T-helper 1 cell treated with Interleukin-12 subunit alpha and Interleukin-12 subunit beta and Interleukin-4 antibody, amounts not matched to agents 30 μg/mL and 1 μg/mL, for 36 hours (primary cell): ENCODE measurements around the gene DAAM2.

Source experiments
- H3K27ac Mint-ChIP-seq: one replicate; pipeline ENCODE4 v1.8.0; 2021; ENCODE audit warnings: mild to moderate bottlenecking, mixed read lengths
- H3K27me3 Mint-ChIP-seq: one replicate; pipeline ENCODE4 v1.8.0; 2021; ENCODE audit warnings: low read depth, mixed read lengths
- H3K36me3 Mint-ChIP-seq: one replicate; pipeline ENCODE4 v1.8.0; 2021; ENCODE audit warnings: low read depth, mixed read lengths
- H3K4me1 Mint-ChIP-seq: one replicate; pipeline ENCODE4 v1.8.0; 2021; ENCODE audit warnings: low read depth, mixed read lengths
- H3K4me3 Mint-ChIP-seq: one replicate; pipeline ENCODE4 v1.8.0; 2021; ENCODE audit warnings: mild to moderate bottlenecking, moderate library complexity, mixed read lengths
- H3K9me3 Mint-ChIP-seq: one replicate; pipeline ENCODE4 v1.8.0; 2021; ENCODE audit warnings: mixed read lengths

The DAAM2 gene

DNA sequence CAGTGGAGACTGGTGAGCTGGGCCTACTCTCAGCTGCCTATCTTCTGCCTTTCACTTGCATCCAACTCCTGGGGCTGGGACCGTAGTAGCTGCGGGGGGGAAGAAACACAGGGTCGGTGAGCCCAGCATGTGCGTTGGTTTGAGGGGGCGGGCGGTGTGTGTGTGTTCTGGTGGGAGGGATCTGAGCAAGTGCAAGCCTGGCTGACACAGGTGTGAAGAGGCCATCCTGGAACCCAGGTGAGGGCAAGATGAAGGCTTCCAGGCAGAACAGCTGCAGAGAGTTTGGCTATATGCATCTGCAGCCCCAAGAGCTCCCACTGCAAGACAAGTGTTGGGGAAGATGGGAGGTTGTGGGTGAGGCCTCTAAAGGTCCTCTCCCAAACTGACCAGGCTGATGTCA, 111.5 kb downstream of the DAAM2 start:
- no peaks in the 10 kb centered on the region for H3K27me3 Mint-ChIP-seq

DNA sequence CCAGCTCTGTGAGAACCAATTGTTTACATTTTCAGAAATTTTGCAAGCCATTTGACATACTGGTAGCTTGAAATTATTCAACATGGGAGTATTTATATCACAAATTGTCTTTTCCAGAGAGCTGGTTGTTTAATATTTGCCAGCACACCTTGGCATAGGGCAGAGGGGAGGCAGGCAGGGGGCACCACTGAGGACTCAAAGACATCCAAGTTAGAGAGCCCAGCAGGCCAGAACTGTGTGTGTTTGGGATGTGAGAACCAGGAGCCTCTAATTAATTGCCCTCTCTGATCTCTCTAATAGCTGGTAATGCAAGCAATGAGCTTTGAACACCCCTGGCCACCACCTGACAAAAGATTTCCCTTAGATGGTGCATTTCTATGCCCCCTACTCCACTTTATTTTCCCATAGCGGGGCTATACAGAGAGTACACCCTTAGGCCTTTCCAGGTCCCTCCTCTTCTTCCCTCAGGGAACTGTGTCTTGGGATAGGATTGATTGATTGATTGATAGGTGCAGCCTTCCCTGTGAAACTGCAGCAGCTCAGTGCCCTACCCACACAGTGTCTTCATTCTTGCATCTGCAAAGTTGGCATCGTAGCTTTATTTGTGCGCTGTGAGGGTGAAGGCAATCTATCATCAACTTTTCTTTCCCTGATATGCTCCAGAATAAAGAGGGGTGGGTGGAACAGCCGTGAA, 112.9 kb downstream of the DAAM2 start:
- Mint-ChIP-seq H3K27ac (no peak overlapping the region), H3K4me1 (no peaks in the 10 kb centered on the region), H3K9me3 (no peaks in the 10 kb centered on the region), H3K27me3 (no peaks in the 10 kb centered on the region), H3K4me3 (no peak overlapping the region), H3K36me3 (no peaks in the 10 kb centered on the region)

More for the DNA sequence above, 111.5 kb downstream of the DAAM2 start:
- no peaks in the 10 kb centered on the region for H3K36me3 Mint-ChIP-seq
- no peaks in the 10 kb centered on the region for H3K4me1 Mint-ChIP-seq
- no peak overlapping the region for H3K27ac Mint-ChIP-seq
- H3K9me3 Mint-ChIP-seq = no peaks in the 10 kb centered on the region
- H3K4me3 Mint-ChIP-seq = no peak overlapping the region

DNA sequence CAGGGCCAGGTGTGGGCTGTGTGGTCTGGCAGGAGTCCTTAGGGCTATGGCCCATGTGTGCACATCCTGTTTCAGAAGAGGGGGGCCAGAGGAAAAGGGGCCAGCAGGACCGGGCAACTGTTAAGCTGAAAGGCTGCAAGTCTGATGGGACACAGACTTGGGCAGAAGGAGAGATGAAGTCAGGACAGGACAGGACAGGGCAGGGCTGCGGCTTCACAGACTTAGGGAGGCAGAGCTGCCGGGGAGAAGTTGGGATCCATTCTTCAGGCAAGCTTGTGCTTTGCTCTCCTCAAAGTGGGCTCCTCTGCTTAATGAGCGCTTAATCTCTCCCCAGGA, 113.4 kb downstream of the DAAM2 start:
- no peak overlapping the region for H3K4me3 Mint-ChIP-seq
- no peak overlapping the region for H3K27ac Mint-ChIP-seq
- no peaks in the 10 kb centered on the region for H3K36me3 Mint-ChIP-seq
- H3K4me1 Mint-ChIP-seq = no peaks in the 10 kb centered on the region
- H3K9me3 Mint-ChIP-seq = no peaks in the 10 kb centered on the region
- H3K27me3 Mint-ChIP-seq = no peaks in the 10 kb centered on the region

DNA sequence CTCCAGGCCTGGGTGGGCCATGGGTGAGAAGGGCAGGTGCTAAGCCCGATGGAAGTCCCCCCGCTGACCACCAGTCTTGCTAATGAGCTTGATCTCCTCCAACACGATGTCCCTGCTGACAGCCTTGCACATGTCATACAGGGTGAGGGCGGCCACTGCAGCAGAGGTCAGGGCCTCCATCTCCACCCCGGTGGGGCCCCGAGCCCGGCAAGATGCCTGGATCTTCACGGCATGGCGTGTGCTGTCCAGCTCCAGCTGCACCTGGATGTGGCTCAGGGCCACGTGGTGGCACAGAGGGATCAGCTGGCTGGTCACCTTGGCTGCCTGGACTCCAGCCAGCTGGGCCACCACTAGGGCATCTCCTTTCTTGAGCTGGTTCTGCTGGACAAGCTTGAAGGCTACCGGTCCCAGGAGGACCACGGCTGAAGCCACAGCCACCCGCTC, 114.2 kb downstream of the DAAM2 start:
- Mint-ChIP-seq H3K4me1 (no peaks in the 10 kb centered on the region), H3K36me3 (no peaks in the 10 kb centered on the region), H3K27me3 (no peaks in the 10 kb centered on the region), H3K9me3 (no peaks in the 10 kb centered on the region), H3K27ac (no peak overlapping the region), H3K4me3 (no peak overlapping the region)

DNA sequence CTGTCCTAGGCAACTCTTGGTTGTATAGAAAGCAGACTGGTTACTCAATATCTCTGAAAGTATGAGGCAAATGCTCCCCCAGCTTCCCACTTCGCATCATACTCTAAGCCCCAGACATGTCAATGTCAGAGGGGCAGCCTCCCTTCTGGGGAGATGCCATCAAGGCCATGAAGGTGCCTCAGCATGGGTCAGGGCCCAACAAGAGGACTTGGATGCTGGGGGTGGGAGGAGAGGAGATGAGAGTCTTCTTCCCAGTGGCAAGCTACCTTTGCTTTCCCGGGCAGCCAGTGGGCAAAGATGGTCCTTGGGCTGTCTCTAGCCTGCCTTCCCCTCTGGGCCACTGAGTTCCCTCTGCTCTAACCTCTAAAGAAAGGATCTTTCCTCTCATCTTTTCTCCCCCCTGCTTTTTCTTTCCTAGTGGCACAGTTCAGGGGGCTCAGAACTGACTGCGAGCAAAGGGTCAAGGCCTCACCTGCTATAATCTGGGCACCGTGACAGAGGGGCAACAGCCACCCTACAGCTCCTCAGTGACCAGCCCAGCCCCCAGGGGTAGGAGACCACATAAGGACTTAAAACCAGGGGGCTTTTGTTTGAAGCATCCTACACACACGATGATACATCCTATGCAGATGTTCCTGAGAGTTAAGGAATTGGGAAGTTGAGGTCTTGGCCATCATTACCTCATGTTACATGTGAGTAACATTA, 115.8 kb downstream of the DAAM2 start:
- no peaks in the 10 kb centered on the region for H3K36me3 Mint-ChIP-seq
- no peaks in the 10 kb centered on the region for H3K4me1 Mint-ChIP-seq
- H3K27ac Mint-ChIP-seq = no peak overlapping the region
- H3K4me3 Mint-ChIP-seq = no peak overlapping the region
- H3K27me3 Mint-ChIP-seq = no peaks in the 10 kb centered on the region
- H3K9me3 Mint-ChIP-seq = no peaks in the 10 kb centered on the region

DNA sequence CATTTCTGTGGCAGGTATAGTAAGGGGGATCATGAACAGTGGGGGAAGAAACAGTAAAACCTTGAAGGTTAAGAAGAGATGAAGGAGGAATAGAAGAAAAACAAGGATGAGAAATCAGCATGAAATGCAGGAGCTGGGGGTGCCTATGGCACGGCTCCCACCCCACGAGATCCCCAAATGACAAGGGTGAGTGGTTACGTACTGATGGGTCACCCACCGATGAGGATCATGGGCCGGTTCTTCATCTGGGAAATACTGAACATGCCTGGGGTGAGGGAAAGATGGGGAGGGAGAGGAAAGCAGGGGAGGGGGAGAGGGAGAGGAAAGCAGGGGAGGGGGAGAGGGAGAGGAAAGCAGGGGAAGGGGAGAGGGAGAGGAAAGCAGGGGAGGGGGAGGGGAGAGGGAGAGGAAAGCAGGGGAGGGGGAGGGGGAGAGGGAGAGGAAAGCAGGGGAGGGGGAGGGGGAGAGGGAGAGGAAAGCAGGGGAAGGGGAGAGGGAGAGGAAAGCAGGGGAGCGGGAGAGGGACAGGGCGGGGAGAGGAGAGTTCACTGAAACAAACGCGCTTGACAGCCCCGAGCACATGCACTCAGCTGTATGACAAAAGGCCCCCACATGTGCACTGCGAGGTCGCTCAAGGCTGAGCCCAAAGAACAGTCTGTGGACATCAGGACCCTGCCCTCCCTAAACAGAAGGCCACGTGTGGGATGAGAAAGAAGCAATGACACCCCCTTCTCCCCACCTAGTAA, 116.8 kb downstream of the DAAM2 start:
- Mint-ChIP-seq H3K4me1 (no peaks in the 10 kb centered on the region), H3K36me3 (no peaks in the 10 kb centered on the region), H3K4me3 (no peak overlapping the region), H3K9me3 (no peaks in the 10 kb centered on the region), H3K27me3 (no peaks in the 10 kb centered on the region), H3K27ac (no peak overlapping the region)

DNA sequence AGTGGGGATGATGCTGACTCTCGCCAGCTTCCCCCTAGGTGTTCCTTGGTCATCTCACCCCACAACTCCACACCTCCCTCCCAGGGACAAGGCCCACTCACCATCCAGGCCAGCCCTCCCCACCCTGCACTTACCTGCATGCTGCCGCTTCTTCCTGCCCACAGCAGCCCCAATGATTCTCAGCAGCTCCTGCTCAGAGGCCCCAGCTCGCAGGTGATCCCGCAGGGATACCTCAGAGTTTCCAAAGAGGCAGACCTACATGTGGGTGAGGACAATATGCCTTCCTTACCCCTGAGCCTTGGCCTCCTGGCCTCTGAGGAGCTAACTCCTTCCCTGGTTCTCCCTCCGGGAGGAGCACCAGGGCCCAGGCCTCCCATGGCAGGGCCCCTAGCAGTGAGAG, 117.5 kb downstream of the DAAM2 start:
- Mint-ChIP-seq H3K4me3 (no peak overlapping the region), H3K27me3 (no peaks in the 10 kb centered on the region), H3K36me3 (no peaks in the 10 kb centered on the region), H3K4me1 (no peaks in the 10 kb centered on the region), H3K9me3 (no peaks in the 10 kb centered on the region), H3K27ac (no peak overlapping the region)

DNA sequence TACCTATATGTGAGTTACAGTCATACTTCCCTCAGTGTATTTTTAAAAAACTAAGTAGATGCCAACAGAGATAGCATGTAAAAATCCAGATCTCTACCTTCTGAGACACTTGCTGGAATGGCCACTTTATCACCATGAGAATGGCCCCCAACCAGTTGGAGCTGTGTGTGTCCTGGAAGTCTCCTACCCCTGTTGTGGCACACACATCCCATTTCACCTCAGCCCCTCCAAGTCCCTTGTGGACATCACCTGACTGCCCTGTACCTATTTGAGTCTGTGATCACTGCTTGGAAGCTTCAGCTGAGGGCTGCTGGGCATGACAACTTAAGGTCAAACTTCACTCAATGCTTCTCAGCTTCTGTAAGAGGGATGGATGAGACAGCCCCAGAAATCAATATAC, 118.0 kb downstream of the DAAM2 start:
- H3K27ac Mint-ChIP-seq = no peak overlapping the region
- no peaks in the 10 kb centered on the region for H3K36me3 Mint-ChIP-seq
- H3K27me3 Mint-ChIP-seq = no peaks in the 10 kb centered on the region
- H3K4me3 Mint-ChIP-seq = no peak overlapping the region
- H3K9me3 Mint-ChIP-seq = no peaks in the 10 kb centered on the region
- no peaks in the 10 kb centered on the region for H3K4me1 Mint-ChIP-seq

DNA sequence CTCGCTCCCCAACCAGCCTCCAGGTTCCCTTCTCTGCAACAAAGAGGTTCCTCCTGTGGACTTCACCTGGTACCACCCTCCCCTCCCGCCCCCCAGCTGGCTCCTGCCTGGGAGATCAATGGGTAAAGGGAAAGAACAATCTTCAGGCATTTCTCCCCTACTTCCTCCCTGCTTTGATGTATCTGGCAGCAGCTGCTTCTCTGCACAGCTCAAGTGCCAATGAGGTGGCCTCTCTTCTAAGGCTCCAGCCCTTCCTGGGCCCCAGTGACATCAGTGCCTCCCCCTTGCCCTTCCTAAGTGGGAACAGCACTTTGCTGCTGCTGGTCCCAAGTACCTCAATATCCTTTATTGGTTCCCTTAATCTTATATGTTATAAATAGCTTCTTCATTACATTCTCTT, 118.6 kb downstream of the DAAM2 start:
- Mint-ChIP-seq H3K36me3 (no peaks in the 10 kb centered on the region), H3K4me1 (no peaks in the 10 kb centered on the region), H3K27me3 (no peaks in the 10 kb centered on the region), H3K27ac (no peak overlapping the region), H3K4me3 (no peak overlapping the region), H3K9me3 (no peaks in the 10 kb centered on the region)

DNA sequence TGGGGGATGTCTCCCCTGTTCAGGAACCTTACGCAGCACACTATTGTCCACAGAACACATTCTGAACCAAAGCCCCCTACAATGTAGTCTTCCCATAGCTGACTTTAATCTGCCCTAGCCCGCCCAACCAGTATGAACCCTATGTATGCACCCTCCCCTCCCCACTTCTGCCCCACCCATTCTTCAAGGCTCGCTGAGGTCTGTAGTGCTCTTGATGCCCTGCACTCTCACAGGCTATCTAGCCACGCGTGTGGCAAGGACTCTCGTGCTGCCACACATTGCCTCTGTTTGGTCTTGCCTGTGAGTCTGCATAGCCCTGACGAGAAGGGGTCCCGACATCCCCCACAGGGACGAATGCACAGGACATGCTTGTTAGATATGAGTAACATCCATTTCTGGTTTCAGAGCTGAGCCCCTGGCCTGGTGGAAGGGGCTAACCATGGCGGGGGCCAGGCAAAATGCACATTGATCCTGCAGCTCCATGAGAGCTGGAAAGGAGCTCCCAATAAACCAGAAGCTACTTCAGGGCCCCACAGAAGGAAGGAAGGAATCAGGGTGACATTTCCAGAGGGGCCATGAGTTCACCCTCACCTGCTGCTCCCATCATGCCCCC, 119.4 kb downstream of the DAAM2 start:
- H3K27me3 Mint-ChIP-seq = no peaks in the 10 kb centered on the region
- no peaks in the 10 kb centered on the region for H3K9me3 Mint-ChIP-seq
- no peak overlapping the region for H3K27ac Mint-ChIP-seq
- H3K4me3 Mint-ChIP-seq = no peak overlapping the region
- H3K4me1 Mint-ChIP-seq = no peaks in the 10 kb centered on the region
- H3K36me3 Mint-ChIP-seq = no peaks in the 10 kb centered on the region

DNA sequence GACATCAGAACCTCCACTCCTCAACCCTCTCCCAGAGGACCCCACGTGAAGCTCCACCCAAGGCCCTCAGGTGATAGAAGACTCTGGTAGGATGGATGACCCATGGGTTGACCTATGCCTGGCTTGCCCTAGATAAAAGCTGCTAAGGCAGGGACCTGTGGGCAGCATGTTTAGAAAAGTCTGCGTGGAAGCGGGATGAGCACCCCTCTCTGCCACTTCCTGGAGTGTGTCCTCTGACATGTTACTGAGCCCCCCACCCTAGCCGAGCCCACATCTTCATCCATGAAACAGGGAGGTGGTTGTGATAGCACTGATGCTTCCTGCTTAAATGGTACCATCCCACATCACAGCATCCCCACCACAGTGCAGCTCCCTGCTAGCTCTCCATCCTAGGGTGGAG, 120.3 kb downstream of the DAAM2 start:
- no peaks in the 10 kb centered on the region for H3K4me1 Mint-ChIP-seq
- no peaks in the 10 kb centered on the region for H3K36me3 Mint-ChIP-seq
- H3K27me3 Mint-ChIP-seq = no peaks in the 10 kb centered on the region
- no peak overlapping the region for H3K4me3 Mint-ChIP-seq
- no peaks in the 10 kb centered on the region for H3K9me3 Mint-ChIP-seq
- no peak overlapping the region for H3K27ac Mint-ChIP-seq

DNA sequence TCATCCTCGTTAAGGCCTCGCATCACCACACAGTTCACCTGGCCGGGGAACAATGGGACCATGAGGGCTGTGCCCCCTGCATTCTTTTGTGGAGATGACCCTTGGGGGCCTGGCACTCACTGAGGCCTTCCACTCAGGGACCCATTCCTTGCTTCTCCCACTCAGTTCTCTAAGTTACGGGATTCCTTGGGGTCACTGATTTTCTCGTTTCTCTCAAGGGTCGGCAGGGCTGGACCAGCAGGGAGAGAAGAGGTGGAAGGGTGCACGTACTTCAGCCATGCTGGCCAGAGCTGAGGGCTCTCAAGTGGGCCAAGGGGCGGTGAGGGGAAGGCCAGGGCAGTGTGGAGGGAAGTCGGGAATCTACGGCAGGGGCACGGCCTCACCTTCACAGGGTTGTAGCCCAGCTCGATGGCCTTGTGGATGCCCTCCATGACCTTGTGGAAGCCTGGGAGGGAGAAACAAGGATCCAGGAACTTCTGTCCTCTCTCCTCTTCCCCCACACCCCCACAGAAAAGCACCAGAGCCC, 121.3 kb downstream of the DAAM2 start:
- H3K9me3 Mint-ChIP-seq = no peaks in the 10 kb centered on the region
- H3K27me3 Mint-ChIP-seq = no peaks in the 10 kb centered on the region
- no peaks in the 10 kb centered on the region for H3K36me3 Mint-ChIP-seq
- H3K4me3 Mint-ChIP-seq = no peak overlapping the region
- H3K27ac Mint-ChIP-seq = no peak overlapping the region
- no peaks in the 10 kb centered on the region for H3K4me1 Mint-ChIP-seq

DNA sequence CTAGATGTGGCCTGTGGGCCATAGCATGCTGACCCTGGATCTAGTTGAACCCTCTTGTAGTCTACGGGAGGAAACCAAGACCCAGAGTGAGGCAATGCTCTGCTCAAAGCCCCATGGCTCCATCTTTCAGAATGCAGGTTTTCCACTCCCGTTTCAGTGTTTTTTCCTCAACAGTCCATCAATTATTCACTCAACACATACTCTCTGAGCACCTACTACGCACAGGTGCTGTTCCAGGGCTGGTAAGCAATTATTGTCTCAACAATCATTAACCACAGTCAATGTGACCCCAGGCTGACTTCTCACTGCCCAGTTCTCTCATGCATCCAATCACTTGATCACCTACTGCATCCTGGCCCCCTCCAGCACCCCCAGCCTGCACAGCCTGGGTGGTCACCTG, 122.1 kb downstream of the DAAM2 start:
- Mint-ChIP-seq H3K27me3 (no peaks in the 10 kb centered on the region), H3K4me1 (no peaks in the 10 kb centered on the region), H3K4me3 (no peak overlapping the region), H3K36me3 (no peaks in the 10 kb centered on the region), H3K27ac (no peak overlapping the region), H3K9me3 (no peaks in the 10 kb centered on the region)

DNA sequence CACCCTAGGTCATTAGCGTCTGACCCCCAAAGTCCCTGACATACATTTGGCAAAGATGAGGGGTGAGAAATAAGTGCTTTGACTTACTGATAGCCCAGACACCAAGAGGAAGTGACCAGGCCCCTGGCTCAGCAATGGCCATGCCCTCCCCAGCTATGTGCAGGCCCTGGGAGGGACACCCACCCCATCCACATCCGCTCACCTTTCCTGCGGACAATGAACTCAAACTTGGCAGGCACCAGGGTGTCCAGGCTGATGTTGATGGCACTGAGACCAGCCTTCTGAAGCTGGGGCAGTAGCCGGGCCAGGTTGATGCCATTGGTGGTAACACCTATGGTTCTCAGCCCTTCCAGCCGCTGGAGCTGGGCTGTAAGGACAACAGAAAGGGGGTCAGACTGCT, 123.7 kb downstream of the DAAM2 start:
- Mint-ChIP-seq H3K4me1 (no peaks in the 10 kb centered on the region), H3K36me3 (no peaks in the 10 kb centered on the region), H3K9me3 (no peaks in the 10 kb centered on the region), H3K27me3 (no peaks in the 10 kb centered on the region), H3K27ac (no peak overlapping the region), H3K4me3 (no peak overlapping the region)
